Measurements from ENCODE around the gene PSMD1.
"Not testable (repeated sequence)": the region's sequence is repeated elsewhere in the genome, so short reads cannot be mapped to it uniquely, and the experiment has no call there.

Gene PSMD1

DNA sequence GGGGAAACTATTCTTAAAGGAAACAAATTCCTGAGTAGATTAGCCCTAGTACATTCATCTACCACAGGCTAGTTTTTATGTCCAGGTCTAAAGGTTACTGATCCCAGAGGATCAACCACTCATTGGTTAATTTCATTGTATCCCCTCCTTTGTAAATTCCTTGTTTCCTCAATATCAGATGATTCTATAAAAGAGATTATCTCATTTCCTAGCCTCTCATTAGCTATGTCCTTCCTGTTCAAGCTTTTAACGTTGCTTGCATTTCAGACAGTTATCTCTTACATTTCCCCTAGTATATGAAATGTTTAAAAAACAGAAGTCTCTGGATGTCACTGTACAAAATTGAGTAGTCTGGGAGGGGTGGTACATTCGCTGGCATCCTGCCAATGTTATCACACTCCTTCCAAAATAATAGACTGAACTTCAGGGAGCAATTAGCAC is 117.6 kb downstream of the PSMD1 start:
- no peak for TF ChIP-seq ZFX (IDR thresholded peaks at IDR 0.05)
- TF ChIP-seq CTCF (conservative IDR thresholded peaks at IDR 0.05): no peak
- H3K27ac ChIP-seq: no peak overlapping the region

DNA sequence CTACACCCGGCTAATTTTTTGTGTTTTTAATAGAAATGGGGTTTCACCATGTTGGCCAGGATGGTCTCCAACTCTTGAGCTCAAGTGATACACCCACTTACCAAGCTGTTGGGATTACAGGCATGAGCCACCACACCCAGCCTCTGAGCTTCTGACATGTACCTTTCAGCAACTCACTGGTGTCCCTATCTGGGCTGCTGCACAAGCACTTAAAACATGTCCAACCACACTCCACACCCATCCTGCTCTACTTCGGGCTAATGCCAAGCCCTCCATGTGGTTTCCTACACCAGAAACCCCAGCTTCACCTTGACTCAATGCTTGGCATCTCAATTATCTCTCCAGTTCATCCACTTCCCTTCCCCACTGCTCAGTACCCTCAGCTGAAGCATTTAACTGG is 119.4 kb downstream of the PSMD1 start:
- H3K27ac ChIP-seq: no peak overlapping the region
- TF ChIP-seq CTCF (conservative IDR thresholded peaks at IDR 0.05): no peak
- TF ChIP-seq ZFX (IDR thresholded peaks at IDR 0.05): no peak

DNA sequence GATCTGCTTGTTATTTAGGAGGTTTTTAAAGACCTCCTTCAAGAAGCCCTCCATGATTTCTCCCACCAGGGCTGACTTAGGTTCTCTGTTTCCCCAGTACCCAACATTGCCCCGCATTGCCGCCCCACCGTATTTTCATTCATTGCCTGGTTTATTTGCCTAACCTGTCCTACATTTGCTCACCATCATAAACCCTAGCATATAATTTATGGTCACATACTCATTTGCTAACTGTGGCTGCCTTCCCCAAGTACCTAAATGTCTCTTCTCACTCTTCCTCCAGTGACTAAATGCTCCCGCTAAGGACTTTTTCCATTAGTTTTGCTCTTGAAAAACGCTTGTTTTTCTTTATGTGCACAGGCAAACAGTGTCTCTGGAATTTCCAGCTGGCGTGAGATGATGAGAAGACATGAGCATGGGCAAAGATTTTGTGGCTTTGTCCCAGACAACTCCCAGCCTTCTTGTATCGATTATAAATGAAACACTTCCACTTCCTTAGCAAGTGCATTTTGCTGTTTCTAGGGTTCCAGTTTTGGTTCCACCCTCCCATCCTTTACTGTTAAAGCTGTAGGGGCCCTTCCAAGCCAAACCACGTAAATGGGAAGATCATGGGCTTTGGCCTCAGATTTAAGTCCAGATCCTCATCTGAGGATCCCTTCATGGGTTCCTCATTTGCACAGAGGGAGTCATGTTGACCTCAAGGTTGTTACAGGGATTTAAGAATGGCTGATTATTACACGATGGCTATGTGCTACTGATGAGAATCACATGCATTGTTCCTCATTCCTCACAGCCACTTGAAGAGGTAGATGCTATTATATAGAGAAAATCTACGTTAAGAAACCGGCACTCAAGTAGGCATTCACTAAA is 120.7 kb downstream of the PSMD1 start:
- no peak overlapping the region for H3K27ac ChIP-seq
- TF ChIP-seq CTCF (conservative IDR thresholded peaks at IDR 0.05) (no peak), ZFX (IDR thresholded peaks at IDR 0.05) (no peak)

DNA sequence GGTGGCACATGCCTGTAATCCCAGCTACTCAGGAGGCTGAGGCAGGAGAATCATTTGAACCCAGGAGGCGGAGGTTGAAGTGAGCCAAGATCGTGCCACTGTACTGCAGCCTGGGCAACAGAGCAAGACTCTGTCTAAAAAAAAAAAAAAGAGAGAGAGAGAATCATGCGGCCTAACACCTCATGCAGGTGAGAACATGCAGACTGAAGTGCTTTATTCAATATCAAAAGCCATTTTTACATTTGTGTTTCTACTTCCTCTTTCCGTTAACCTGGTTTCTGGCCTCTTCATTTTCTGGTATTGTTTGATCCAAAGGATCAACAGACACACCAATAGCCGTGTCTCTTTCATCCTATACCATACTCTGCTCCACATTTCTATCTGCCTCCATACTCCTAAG is 122.1 kb downstream of the PSMD1 start:
- not testable (repeated sequence) for H3K27ac ChIP-seq

GRCh38 chr2:231181860-231182512 is 125.3 kb downstream of the PSMD1 start:
- no peak for TF ChIP-seq ZFX (IDR thresholded peaks at IDR 0.05)
- no peak for TF ChIP-seq CTCF (conservative IDR thresholded peaks at IDR 0.05)
- H3K27ac ChIP-seq: no peak overlapping the region

GRCh38 chr2:231182513-231182899 is 125.8 kb downstream of the PSMD1 start:
- no peak overlapping the region for H3K27ac ChIP-seq
- no peak for TF ChIP-seq ZFX (IDR thresholded peaks at IDR 0.05)
- no peak for TF ChIP-seq CTCF (conservative IDR thresholded peaks at IDR 0.05)

DNA sequence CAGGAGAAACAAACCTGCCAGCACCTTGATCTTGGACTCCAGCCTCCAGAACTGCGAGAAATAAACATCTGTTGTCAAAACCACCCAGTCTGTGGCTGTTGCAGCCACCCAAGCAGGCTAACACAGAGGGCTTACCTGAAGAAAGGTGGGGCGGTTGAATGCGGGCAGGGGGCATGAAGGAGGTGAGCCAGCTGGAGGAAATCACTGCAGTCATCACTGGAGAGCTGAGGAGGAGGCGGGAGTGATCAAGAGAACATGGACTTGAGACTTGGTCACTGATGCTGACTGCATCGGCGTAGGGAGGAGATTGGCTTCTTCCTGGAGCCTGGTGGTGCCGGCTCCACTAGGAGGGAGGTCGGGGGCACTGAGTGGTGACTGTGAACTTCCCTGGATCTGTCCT is 127.2 kb downstream of the PSMD1 start:
- H3K27ac ChIP-seq: no peak overlapping the region
- TF ChIP-seq CTCF (conservative IDR thresholded peaks at IDR 0.05): no peak
- TF ChIP-seq ZFX (IDR thresholded peaks at IDR 0.05): no peak

Data from C4-2B (cell line).